GM18505 (cell line): ENCODE results near the gene PUS7.
"Not testable (repeated sequence)": the region's sequence is repeated elsewhere in the genome, so short reads cannot be mapped to it uniquely, and the experiment has no call there.

ENCODE experiments used
- ATAC-seq: cut with Tn5 transposase; IDR thresholded peaks from one replicate; pipeline ENCODE4 v1.9.1; 2021; ENCODE audit not compliant: unreplicated experiment
- POLR2A ChIP-seq: IDR thresholded peaks from 4 replicates; pipeline ENCODE4 v1.6.1; 2011; ENCODE audit warnings: borderline replicate concordance; ENCODE audit not compliant: insufficient read depth, insufficient read length; ENCODE audit errors: extremely low read depth

The PUS7 gene

GRCh38 chr7:105521717-105522463, at the start of gene PUS7:
Gene PUS7, minus strand, starts transcription at chr7:105522271. Its CDS starts 13,759 bp downstream, at chr7:105508512.
- ATAC-seq, result peak; percentile 84
- TF ChIP-seq POLR2A, result peak; percentile 81

- no peak for TF ChIP-seq POLR2A
- no peak for ATAC-seq
Observed at GRCh38 chr7:105567821-105568220, 45.8 kb upstream of the PUS7 start.

- TF ChIP-seq POLR2A, result no peak
- no peak for ATAC-seq
Observed at GRCh38 chr7:105567024-105567423, 45.0 kb upstream of the PUS7 start.

- ATAC-seq, result no peak
- no peak for TF ChIP-seq POLR2A
Observed at GRCh38 chr7:105565190-105565589, 43.1 kb upstream of the PUS7 start.

- no peak for TF ChIP-seq POLR2A
- no peak for ATAC-seq
Observed at GRCh38 chr7:105559926-105560325, 37.9 kb upstream of the PUS7 start.

- TF ChIP-seq POLR2A, result no peak
- no peak for ATAC-seq
Observed at GRCh38 chr7:105538339-105538738, 16.3 kb upstream of the PUS7 start.

GRCh38 chr7:105532709-105533460, 10.8 kb upstream of the PUS7 start:
- no peak for TF ChIP-seq POLR2A
- no peak for ATAC-seq

GRCh38 chr7:105531792-105532671, 10.0 kb upstream of the PUS7 start, which contains the start of gene RINT1:
Gene RINT1, plus strand, starts transcription at chr7:105532201. Its CDS starts 115 bp downstream, at chr7:105532316.
- peak; percentile 99 for TF ChIP-seq POLR2A
- peak; percentile 95 for ATAC-seq

- ATAC-seq, result no peak
- no peak for TF ChIP-seq POLR2A
Observed at GRCh38 chr7:105530546-105530945, 8.5 kb upstream of the PUS7 start.

GRCh38 chr7:105530126-105530525, 8.1 kb upstream of the PUS7 start:
- ATAC-seq, result no peak
- TF ChIP-seq POLR2A, result no peak

GRCh38 chr7:105527737-105528136, 5.7 kb upstream of the PUS7 start:
- not testable (repeated sequence) for ATAC-seq

- ATAC-seq, result no peak
- TF ChIP-seq POLR2A, result no peak
Observed at GRCh38 chr7:105524840-105525239, 2.8 kb upstream of the PUS7 start.

GRCh38 chr7:105524423-105524822, 2.4 kb upstream of the PUS7 start:
- not testable (repeated sequence) for ATAC-seq
